Measurements from ENCODE around the gene TRANK1.
"Not testable (repeated sequence)": the region's sequence is repeated elsewhere in the genome, so short reads cannot be mapped to it uniquely, and the experiment has no call there.

Gene TRANK1

DNA sequence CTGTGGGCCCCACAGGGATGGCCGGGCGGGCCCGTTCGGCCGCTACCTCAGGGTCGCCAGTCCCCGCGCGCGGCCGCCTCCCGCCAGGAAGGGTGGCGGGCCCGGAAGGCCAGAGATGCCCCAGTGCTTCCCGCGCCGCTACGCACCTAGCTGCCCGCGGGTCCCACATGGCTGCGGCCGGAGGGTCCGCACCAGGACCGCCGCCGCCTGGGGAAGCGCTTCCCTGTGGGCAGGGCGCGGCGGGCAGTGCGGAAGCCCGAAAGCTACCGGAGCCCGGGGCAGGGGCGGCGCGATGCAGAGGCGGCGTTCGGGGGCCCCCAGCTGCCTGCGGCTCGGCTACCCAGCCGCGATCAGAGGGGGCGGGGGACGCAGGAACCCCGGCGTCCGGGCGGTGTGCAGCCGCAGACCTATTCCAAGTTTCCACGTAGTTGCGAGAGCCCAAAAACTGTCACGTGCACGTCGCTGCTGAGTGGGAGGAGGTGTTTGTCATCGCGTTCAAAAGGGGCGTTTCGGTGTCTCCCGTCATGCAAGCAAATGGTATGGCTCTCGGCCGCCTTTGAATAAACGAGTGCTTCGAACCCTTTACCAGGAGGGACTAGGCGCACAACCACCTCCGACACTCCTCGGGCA, at the start of gene TRANK1:
TSS of gene TRANK1 (minus strand) at position 414 of the 630 bp plus-strand sequence. CDS start at position 169, 245 bp downstream.
- DNase-seq (ENCODE audit: low read depth, low spot score) = no peak

DNA sequence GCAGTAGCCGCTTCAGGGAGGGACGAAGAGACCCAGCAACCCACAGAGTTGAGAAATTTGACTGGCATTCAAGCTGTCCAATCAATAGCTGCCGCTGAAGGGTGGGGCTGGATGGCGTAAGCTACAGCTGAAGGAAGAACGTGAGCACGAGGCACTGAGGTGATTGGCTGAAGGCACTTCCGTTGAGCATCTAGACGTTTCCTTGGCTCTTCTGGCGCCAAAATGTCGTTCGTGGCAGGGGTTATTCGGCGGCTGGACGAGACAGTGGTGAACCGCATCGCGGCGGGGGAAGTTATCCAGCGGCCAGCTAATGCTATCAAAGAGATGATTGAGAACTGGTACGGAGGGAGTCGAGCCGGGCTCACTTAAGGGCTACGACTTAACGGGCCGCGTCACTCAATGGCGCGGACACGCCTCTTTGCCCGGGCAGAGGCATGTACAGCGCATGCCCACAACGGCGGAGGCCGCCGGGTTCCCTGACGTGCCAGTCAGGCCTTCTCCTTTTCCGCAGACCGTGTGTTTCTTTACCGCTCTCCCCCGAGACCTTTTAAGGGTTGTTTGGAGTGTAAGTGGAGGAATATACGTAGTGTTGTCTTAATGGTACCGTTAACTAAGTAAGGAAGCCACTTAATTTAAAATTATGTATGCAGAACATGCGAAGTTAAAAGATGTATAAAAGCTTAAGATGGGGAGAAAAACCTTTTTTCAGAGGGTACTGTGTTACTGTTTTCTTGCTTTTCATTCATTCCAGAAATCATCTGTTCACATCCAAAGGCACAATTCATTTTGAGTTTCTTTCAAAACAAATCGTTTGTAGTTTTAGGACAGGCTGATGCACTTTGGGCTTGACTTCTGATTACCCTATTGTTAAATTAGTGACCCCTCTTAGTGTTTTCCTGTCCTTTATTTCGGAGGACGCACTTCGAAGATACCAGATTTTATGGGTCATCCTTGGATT, 48.8 kb upstream of the TRANK1 start, which contains the start of gene MLH1:
TSS of gene MLH1 (plus strand) at position 193 of the 958 bp plus-strand sequence. CDS start at position 223, 30 bp downstream.
- peak; percentile 100 for DNase-seq (ENCODE audit: low read depth, low spot score)

GRCh38 chr3:36992806-36993325, 48.0 kb upstream of the TRANK1 start, which contains the start of gene EPM2AIP1:
Gene EPM2AIP1, minus strand, starts transcription at chr3:36993131. Its CDS starts 54 bp downstream, at chr3:36993077.
- DNase-seq (ENCODE audit: low read depth, low spot score) = no peak

DNA sequence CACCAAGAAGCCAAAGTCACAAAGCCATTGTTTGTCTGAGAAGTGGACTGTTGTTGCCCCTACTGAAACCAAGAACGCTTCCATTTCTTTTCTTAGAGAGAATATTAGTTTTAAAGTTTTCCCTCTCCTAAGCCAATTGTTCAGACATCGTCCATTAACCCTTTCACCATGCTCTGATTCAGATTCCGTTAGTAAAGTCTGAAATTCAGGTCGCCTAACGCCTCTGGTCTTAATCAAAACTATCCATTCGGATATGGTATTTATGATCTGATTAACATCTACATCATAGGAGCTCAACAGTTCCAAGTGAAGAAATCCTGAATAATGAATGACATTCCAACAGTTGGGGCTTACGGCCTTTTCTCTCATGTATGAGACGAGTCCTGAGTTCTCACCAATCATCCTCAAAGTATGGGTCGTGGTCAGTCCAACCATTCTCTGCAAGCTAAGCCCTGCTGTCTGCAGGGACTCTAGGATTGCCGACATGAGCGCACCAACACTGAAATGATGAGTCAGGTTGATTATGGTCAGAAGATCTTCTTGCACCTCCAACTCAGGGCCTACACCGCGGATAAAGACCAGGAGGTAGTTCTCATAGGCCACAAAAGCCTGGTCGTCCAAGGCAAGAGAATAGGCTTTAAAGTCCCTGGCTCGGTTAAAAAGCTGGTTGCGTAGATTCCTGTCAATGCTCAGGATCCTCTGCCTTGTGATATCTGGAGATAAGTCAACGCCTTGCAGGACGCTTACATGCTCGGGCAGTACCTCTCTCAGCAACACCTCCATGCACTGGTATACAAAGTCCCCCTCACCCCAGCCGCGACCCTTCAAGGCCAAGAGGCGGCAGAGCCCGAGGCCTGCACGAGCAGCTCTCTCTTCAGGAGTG, 47.3 kb upstream of the TRANK1 start:
- DNase-seq (ENCODE audit: low read depth, low spot score) = peak; percentile 50

- no peak for DNase-seq (ENCODE audit: low read depth, low spot score)
Measured at GRCh38 chr3:36991147-36991546, 46.3 kb upstream of the TRANK1 start.

GRCh38 chr3:36989568-36989967, 44.7 kb upstream of the TRANK1 start:
- DNase-seq (ENCODE audit: low read depth, low spot score) = no peak

DNA sequence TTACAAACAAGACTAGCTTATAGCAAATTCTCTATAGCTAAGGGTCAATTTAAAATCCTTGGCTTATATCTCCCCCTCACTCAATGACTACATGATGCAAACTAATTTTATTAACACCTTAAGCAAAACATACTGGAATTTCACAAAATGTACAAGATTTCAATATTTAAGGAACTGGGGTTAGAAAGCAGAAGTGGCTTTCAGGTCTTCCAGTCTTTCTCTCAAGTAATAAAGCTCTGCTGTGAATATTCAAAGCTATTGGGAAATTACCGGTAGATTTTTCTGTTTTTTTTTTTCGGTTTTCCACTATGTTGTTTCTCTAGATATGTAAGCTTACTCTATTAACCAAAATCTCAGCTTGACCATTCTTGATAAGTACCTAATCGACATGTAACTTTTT, 44.2 kb upstream of the TRANK1 start:
- no peak for DNase-seq (ENCODE audit: low read depth, low spot score)

DNA sequence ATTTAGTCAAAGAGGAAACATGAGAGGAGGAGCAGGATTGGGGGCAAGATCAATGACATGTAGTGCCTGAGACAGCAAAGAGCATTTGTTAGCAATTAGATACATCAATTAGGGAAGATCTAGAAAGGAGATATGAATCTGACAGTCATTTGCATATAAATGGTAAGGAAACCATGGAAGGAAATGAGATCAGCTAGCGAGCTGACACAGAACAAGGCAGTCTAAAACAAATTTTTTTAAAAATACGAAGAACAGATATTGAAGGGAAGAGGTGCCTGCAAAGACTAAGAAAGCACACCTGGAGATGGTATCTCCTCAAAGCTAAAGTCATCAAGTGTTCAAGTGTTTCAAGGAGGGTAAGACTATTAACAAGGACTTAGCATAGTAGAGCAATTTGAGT, 43.5 kb upstream of the TRANK1 start:
- no peak for DNase-seq (ENCODE audit: low read depth, low spot score)

DNA sequence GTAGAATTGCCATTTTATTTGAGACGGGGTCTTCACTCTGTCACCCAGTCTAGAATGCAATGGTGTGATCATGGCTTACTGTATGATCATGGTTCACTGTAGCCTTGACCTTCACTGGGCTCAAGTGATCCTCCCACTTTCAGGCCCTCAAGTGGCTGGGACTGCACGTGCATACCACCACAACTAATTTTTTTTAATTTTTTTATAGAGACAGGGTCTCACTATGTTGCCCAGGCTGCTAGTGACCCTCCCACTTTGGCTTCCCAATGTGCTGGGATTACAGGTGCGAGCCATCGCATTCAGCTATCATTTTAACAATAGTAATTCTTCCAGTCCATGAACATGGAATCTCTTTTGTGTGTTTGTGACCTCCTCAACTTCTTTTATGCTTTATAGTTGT, 36.2 kb upstream of the TRANK1 start:
- no peak for DNase-seq (ENCODE audit: low read depth, low spot score)

- no peak for DNase-seq (ENCODE audit: low read depth, low spot score)
Measured at GRCh38 chr3:36973139-36973538, 28.3 kb upstream of the TRANK1 start.

- no peak for DNase-seq (ENCODE audit: low read depth, low spot score)
Measured at GRCh38 chr3:36972163-36972562, 27.3 kb upstream of the TRANK1 start.

- DNase-seq (ENCODE audit: low read depth, low spot score) = no peak
Measured at GRCh38 chr3:36969540-36970432, 24.9 kb upstream of the TRANK1 start.

DNA sequence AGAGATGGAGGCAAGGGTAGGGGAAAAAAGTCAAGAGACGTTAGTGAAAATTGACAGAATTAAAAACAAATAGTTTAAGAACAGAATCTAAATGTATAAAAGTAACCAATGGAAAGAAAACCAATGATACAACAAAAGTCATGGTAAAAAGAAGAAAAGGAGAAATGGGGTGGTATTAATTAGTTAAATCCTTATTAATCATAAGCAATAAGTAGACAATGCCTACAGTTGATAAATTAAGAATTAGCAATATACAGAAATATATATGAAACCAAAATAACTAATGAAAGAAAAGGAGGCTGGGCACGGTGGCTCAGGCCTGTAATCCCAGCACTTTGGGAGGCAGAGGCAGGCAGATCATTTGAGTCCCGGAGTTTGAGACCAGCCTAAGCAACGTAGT, 24.2 kb upstream of the TRANK1 start:
- no peak for DNase-seq (ENCODE audit: low read depth, low spot score)

DNA sequence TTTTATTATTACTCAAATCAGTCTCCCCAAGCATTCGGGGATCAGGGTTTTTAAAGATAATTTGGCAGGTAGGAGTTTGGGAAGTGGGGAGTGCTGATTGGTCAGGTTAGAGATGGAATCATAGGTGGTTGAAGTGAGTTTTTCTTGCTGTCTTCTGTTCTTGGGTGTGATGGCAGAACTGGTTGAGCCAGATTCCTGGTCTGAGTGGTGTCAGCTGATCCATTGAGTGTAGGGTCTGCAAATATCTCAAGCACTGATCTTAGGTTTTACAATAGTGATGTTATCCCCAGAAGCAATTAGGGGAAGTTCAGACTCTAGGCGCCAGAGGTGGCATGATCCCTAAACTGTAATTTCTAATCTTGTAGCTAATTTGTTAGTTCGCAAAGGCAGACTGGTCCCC, 20.6 kb upstream of the TRANK1 start:
- no peak for DNase-seq (ENCODE audit: low read depth, low spot score)

DNA sequence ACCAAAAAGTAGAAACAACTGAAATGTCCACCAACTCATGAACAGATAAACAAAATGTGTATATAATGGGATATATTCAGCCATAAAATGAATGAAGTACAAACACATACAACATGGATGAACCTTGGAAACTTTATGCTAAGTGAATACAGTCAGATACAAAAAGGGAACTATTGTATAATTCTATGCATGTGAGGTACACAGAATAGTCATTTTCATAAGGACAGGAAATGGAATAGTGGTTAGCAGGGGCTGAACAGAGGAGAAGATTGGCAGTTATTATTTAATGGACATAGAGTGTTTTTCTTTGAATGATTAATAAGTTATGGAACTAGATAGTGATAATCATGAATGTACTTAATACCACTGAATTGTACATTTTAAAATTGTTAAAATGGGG, 20.0 kb upstream of the TRANK1 start:
- DNase-seq (ENCODE audit: low read depth, low spot score) = no peak

GRCh38 chr3:36964331-36964730, 19.5 kb upstream of the TRANK1 start:
- no peak for DNase-seq (ENCODE audit: low read depth, low spot score)

DNA sequence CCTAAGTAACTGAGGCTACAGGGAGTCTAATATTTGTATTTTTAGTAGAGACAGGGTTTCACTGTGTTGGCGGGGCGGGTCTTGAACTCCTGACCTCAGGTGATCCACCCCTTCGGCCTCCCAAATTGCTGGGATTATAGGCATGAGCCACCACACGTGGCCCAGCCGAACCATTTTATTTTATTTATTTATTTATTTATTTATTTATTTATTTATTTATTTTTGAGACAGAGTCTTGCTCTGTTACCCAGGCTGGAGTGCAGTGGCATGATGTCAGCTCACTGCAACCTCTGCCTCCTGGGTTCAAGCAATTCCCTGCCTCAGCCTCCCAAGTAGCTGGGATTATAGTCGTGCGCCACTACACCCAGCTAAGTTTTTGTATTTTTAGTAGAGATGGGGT, 18.2 kb upstream of the TRANK1 start:
- DNase-seq (ENCODE audit: low read depth, low spot score) = not testable (repeated sequence)

GRCh38 chr3:36960502-36960901, 15.6 kb upstream of the TRANK1 start:
- DNase-seq (ENCODE audit: low read depth, low spot score) = no peak

DNA sequence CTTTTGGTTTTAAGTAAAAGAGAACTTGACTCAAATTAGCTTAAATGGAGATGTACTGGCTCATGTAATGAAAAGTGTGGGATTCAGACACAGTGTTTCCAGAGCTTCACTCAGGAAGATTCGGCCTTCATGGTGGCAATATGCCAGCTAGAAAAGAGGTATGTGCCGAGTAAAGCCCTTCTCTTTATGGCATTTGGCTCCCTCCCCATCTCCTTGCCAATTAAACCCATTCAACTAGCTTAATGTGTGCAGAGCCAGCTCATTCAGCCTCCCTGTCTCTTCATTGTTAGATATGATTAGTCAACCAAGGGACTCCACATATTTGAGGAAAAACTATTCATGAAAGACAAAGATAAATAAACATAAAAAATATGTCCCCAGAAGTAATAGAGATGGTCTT, 15.0 kb upstream of the TRANK1 start:
- DNase-seq (ENCODE audit: low read depth, low spot score) = no peak

All from brain pericyte (primary cell).